Parietal lobe (tissue), 1 donor: ENCODE data around the gene CAPN12. TPM values are rescaled to one million over a fixed set of nuclear protein-coding genes. Genes with fewer than 3 reads are reported as not detected.

Experiments
- total RNA-seq: library from RNA; depleted of rRNA; stranded (reverse); fragments of >200 nt; gene quantifications from one replicate; pipeline ENCODE4 v1.2.3, GENCODE V29; 2014

The CAPN12 gene, protein sequence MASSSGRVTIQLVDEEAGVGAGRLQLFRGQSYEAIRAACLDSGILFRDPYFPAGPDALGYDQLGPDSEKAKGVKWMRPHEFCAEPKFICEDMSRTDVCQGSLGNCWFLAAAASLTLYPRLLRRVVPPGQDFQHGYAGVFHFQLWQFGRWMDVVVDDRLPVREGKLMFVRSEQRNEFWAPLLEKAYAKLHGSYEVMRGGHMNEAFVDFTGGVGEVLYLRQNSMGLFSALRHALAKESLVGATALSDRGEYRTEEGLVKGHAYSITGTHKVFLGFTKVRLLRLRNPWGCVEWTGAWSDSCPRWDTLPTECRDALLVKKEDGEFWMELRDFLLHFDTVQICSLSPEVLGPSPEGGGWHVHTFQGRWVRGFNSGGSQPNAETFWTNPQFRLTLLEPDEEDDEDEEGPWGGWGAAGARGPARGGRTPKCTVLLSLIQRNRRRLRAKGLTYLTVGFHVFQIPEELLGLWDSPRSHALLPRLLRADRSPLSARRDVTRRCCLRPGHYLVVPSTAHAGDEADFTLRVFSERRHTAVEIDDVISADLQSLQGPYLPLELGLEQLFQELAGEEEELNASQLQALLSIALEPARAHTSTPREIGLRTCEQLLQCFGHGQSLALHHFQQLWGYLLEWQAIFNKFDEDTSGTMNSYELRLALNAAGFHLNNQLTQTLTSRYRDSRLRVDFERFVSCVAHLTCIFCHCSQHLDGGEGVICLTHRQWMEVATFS
- total RNA-seq: not detected

DNA sequence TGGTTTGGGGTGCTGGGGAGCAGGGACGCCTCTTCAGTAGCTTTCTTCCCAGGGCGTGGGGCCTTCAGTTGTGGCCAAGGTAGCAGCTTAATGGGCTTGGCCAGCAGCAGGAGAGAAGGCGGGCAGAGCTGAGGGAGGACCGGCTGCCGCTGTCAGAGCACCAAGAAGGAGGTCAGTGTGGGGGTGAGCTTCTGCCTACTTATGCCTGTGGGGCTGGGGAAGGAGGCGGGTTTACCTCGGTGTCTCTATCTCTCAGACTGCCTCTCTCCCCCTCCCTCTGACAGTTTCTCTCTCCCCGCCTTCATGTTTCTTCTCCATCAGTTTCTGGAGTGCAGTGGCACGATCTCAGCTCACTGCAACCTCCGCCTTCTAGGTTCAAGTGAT, at the start of gene CAPN12:
TSS of gene CAPN12 (minus strand) at position 177 of the 384 bp plus-strand sequence. CDS start 309 bp downstream, outside the sequence.

DNA sequence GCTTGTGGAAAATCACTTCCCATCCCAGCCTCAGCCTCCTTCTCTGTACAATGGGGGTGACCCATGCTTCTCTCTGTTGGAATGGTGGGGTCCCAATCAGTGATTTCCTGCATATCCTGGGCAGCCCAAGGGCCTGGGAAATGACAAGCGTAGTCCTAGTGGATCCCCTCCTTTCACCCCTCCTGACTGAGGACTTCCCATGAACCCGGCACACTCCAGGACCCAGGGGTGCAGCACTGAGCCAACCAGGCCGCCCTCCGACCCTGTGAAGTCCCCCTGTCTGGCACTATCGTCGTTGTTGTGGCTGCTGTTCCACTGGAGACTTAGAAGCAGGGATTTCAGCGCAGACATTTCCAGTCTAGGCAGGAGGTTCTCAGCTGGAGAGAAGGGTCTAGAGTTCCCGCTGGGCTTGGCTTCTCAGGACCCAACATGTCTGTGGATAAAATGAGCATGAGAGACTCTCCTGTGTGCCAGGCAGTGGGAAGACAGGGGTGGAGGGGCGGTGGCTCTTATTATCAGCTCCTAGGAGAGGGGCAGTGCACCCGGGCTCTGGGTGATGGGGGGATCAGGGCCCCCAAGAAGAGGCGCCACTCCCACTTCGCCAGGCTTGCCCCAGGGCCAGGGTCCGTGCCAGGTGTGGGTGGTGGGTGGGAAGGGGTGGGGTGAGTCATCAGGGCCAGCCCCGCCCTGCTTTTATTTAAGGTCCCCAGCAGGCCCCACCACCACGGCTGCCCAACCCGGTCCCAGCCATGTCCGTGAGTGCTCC, 44.4 kb upstream of the CAPN12 start, which contains the start of gene LGALS7B:
TSS of gene LGALS7B (plus strand) at position 723 of the 766 bp plus-strand sequence. CDS start at position 750, 27 bp downstream.

DNA sequence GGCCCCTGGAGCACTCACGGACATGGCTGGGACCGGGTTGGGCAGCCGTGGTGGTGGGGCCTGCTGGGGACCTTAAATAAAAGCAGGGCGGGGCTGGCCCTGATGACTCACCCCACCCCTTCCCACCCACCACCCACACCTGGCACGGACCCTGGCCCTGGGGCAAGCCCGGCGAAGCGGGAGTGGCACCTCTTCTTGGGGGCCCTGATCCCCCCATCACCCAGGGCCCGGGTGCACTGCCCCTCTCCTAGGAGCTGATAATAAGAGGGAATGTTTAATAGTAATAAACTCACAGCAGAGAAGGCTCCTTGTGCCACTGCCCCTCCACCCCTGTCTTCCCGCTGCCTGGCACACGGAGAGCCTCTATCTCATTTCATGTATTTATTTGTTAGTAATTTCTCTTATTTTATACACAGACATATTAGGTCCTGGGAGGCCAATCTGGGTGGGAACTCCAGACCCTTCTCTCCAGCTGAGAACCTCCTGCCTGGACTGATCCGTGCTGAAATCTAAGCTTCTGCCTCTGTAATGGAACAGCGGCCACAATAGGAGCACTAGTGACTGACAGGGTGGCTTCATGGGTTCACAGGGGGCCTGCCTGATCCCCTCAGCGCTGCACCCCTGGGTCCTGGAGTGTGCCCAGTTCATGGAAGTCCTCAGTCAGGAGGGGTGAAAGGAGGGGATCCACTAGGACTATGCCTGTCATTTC, 29.3 kb upstream of the CAPN12 start, which contains the start of gene LGALS7:
TSS of gene LGALS7 (minus strand) at position 49 of the 709 bp plus-strand sequence. CDS start at position 24, 25 bp downstream.

Other genes starting within 250 kb of the CAPN12 start
- 0.31 TPM for gene MAP4K1, start 126.5 kb downstream of the CAPN12 start, total RNA-seq
- 152 TPM for gene EIF3K, start 125.3 kb downstream of the CAPN12 start, total RNA-seq
- 84.8 TPM for gene ACTN4, start 96.8 kb downstream of the CAPN12 start, total RNA-seq
- not detected for gene LGALS7, start 29.0 kb upstream of the CAPN12 start, total RNA-seq
- not detected for gene LGALS7B, start 44.7 kb upstream of the CAPN12 start, total RNA-seq
- gene LGALS4, start 68.5 kb upstream of the CAPN12 start, total RNA-seq: not detected
- gene ECH1, start 87.3 kb upstream of the CAPN12 start, total RNA-seq: 17.5 TPM
- gene HNRNPL, start 105.5 kb upstream of the CAPN12 start, total RNA-seq: 245 TPM
- gene RINL, start 133.8 kb upstream of the CAPN12 start, total RNA-seq: 2.2 TPM
- gene SIRT2, start 155.1 kb upstream of the CAPN12 start, total RNA-seq: 86.1 TPM
- 3.8 TPM for gene NFKBIB, start 155.5 kb upstream of the CAPN12 start, total RNA-seq
- gene CCER2, start 167.7 kb upstream of the CAPN12 start, total RNA-seq: 2.5 TPM
- gene SARS2, start 186.3 kb upstream of the CAPN12 start, total RNA-seq: 15.3 TPM
- 13.1 TPM for gene MRPS12, start 186.5 kb upstream of the CAPN12 start, total RNA-seq
- gene FBXO17, start 231.3 kb upstream of the CAPN12 start, total RNA-seq: 9.1 TPM